HG02588 (cell line): ENCODE results near the gene MED12L.
"Not testable (repeated sequence)": the region's sequence is repeated elsewhere in the genome, so short reads cannot be mapped to it uniquely, and the experiment has no call there.

Experiments used
- ATAC-seq: cut with Tn5 transposase; IDR thresholded peaks from one replicate; pipeline ENCODE4 v1.9.1; 2021; ENCODE audit warnings: mild to moderate bottlenecking, moderate library complexity; ENCODE audit not compliant: unreplicated experiment

Gene MED12L

GRCh38 chr3:151357463-151357850 lies 272.0 kb downstream of the MED12L start:
- no peak for ATAC-seq

- ATAC-seq: no peak
Measured at GRCh38 chr3:151362751-151363174, 277.3 kb downstream of the MED12L start.

GRCh38 chr3:151366993-151367392 lies 281.5 kb downstream of the MED12L start:
- no peak for ATAC-seq

- ATAC-seq: no peak
Measured at GRCh38 chr3:151367448-151367847, 282.0 kb downstream of the MED12L start.

- ATAC-seq: no peak
Measured at GRCh38 chr3:151371526-151371925, 286.1 kb downstream of the MED12L start.

- no peak for ATAC-seq
Measured at GRCh38 chr3:151372063-151372820, 286.8 kb downstream of the MED12L start.

GRCh38 chr3:151377768-151378385 lies 292.4 kb downstream of the MED12L start:
- peak; percentile 60 for ATAC-seq

GRCh38 chr3:151379083-151379734 lies 293.7 kb downstream of the MED12L start:
- no peak for ATAC-seq

- ATAC-seq: peak; percentile 36
Measured at GRCh38 chr3:151382671-151383070, 297.2 kb downstream of the MED12L start.

- no peak for ATAC-seq
Measured at GRCh38 chr3:151383111-151383510, 297.6 kb downstream of the MED12L start.

GRCh38 chr3:151383956-151384355 lies 298.5 kb downstream of the MED12L start:
- peak; percentile 36 for ATAC-seq

GRCh38 chr3:151384741-151385174 lies 299.3 kb downstream of the MED12L start, which contains the start of gene P2RY12:
P2RY12 (minus strand) TSS chr3:151384753; CDS start chr3:151338845, 45,908 bp downstream.
- ATAC-seq: peak; percentile 40

- ATAC-seq: no peak
Measured at GRCh38 chr3:151386056-151386455, 300.6 kb downstream of the MED12L start.

- ATAC-seq: no peak
Measured at GRCh38 chr3:151387432-151387831, 302.0 kb downstream of the MED12L start.

- ATAC-seq: no peak
Measured at GRCh38 chr3:151387842-151388241, 302.4 kb downstream of the MED12L start.

- ATAC-seq: no peak
Measured at GRCh38 chr3:151391720-151392119, 306.3 kb downstream of the MED12L start.

GRCh38 chr3:151392191-151392590 lies 306.7 kb downstream of the MED12L start:
- not testable (repeated sequence) for ATAC-seq

GRCh38 chr3:151393146-151393830 lies 307.8 kb downstream of the MED12L start:
- no peak for ATAC-seq

GRCh38 chr3:151393941-151394340 lies 308.5 kb downstream of the MED12L start:
- ATAC-seq: no peak

- ATAC-seq: no peak
Measured at GRCh38 chr3:151394611-151395010, 309.1 kb downstream of the MED12L start.

GRCh38 chr3:151395806-151396205 lies 310.3 kb downstream of the MED12L start:
- no peak for ATAC-seq
